DOHH2 (cell line): ENCODE data around the gene MEGF10.

Experiments
- EZH2phosphoT487 ChIP-seq: fragments of 200-600 bp; sonication (generic); IDR thresholded peaks from 2 replicates; pipeline ENCODE4 v1.6.1; 2017; ENCODE audit warnings: borderline replicate concordance, mild to moderate bottlenecking, antibody characterized with exemption, low read length, moderate library complexity, mixed read lengths
- TF ChIP-seq, protein P1 (sequence below): fragments of 200-600 bp; sonication (generic); IDR thresholded peaks from one replicate; pipeline ENCODE4 v1.5.1; 2014; ENCODE audit warnings: antibody characterized with exemption, mild to moderate bottlenecking, low read depth, low read length; ENCODE audit not compliant: poor library complexity, severe bottlenecking

DNA sequence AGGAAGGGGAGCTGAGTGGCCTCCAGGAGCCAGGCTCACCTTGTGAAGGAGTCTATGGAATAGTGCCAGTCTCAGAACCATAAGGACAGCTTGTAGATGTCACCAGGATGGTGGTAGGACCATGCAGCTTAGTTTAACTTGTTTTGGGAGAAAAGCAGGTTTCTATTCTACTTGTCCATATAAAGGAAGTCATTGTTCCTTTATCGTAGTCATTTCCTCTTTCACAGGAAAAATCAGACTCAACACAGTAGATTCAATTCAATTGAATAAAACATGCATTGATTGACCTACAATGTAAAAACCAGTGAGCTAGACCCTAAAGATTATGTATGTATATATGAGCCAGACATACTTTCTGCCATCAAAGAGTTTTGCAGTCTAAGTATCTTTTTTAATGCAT lies 53.3 kb downstream of the MEGF10 start:
- TF ChIP-seq, protein P1, sequence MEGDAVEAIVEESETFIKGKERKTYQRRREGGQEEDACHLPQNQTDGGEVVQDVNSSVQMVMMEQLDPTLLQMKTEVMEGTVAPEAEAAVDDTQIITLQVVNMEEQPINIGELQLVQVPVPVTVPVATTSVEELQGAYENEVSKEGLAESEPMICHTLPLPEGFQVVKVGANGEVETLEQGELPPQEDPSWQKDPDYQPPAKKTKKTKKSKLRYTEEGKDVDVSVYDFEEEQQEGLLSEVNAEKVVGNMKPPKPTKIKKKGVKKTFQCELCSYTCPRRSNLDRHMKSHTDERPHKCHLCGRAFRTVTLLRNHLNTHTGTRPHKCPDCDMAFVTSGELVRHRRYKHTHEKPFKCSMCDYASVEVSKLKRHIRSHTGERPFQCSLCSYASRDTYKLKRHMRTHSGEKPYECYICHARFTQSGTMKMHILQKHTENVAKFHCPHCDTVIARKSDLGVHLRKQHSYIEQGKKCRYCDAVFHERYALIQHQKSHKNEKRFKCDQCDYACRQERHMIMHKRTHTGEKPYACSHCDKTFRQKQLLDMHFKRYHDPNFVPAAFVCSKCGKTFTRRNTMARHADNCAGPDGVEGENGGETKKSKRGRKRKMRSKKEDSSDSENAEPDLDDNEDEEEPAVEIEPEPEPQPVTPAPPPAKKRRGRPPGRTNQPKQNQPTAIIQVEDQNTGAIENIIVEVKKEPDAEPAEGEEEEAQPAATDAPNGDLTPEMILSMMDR = no peak
- TF ChIP-seq EZH2phosphoT487 = no peak
